Bronchial epithelial cell (primary cell): ENCODE measurements around the gene PIGZ. TPM values are rescaled to one million over a fixed set of nuclear protein-coding genes. Genes with fewer than 3 reads are reported as not detected.

Source experiments
- DNase-seq: peaks from one replicate; pipeline ENCODE4 v3.0.0-alpha.2; 2010; ENCODE audit warnings: low read depth
- FAIRE-seq: peaks from 2 replicates; lab custom pipeline; 2011; peaks lifted over from hg19 to GRCh38; lab: Jason Lieb, UNC
- H3K27me3 ChIP-seq: 2 replicates; pipeline ENCODE4 v1.5.1; 2011; ENCODE audit warnings: low read length; ENCODE audit not compliant: control insufficient read depth, insufficient read depth
- H3K36me3 ChIP-seq: 2 replicates; pipeline ENCODE4 v1.5.1; 2011; ENCODE audit warnings: low read length; ENCODE audit not compliant: control insufficient read depth, insufficient read depth
- H3K4me3 ChIP-seq: 2 replicates; pipeline ENCODE4 v1.5.1; 2011; ENCODE audit warnings: mild to moderate bottlenecking, low read depth, low read length, control low read depth
- total RNA-seq: library from RNA; depleted of rRNA; stranded (reverse); fragments of >200 nt; gene quantifications from 2 replicates; pipeline ENCODE4 v1.2.1, GENCODE V29; 2014
- TF ChIP-seq, protein P1 (sequence below): IDR thresholded peaks from 2 replicates; pipeline ENCODE4 v1.5.1; 2011; ENCODE audit warnings: mild to moderate bottlenecking, moderate library complexity, low read length, control low read depth, inconsistent platforms; ENCODE audit not compliant: insufficient read depth, severe bottlenecking

The PIGZ gene
- total RNA-seq, 1 donor from 2014 or later = 1.6 TPM

DNA sequence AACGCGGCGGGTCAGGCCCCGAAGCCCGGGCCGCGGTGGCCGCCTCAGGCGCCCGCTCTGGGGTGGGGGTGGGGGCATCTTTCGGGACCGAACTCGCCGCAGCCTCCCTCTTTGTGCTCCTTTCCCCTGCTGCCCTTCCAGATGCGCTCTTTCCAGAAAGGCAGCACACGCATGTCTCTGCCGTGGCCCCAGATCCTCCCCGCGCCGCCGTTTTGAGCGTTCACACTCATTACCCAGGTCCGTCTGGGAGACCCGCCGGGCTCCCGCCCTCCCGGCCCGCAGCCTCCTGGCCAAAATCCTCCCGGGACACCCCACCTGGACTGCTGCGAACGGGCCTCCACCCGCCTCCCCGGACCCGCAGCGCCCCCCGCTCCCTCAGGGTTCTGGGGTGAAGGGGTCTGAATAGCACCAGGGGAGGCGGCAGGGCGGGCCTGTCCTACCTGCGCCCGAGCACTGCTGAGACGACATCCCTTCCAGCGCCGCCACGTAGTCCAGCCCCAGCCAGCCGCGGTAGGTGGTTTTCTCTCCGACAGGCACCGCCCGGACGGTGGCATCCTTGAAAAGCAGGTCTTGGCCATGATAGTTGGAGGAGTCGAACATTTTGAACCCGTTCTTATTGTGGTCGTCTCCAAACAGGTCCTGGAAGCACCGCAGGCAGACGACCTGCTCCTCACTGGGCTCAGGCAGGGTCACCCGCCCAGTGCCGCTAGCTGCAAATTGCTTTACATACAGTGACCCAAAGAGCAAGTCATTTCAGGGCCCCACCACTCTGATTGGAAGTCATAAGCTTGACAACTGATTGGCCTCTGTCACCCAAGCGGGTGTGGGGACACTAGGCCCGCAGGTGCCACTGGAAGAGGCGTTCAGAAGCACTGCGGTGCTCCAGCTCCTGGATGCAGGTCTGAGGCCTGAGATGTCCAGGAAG is 35.1 kb upstream of the PIGZ start:
- FAIRE-seq (no peak), DNase-seq (no peak)
- no peaks in the 10 kb centered on the region for H3K36me3 ChIP-seq
- H3K27me3 ChIP-seq = no peaks in the 10 kb centered on the region
- TF ChIP-seq, protein P1, sequence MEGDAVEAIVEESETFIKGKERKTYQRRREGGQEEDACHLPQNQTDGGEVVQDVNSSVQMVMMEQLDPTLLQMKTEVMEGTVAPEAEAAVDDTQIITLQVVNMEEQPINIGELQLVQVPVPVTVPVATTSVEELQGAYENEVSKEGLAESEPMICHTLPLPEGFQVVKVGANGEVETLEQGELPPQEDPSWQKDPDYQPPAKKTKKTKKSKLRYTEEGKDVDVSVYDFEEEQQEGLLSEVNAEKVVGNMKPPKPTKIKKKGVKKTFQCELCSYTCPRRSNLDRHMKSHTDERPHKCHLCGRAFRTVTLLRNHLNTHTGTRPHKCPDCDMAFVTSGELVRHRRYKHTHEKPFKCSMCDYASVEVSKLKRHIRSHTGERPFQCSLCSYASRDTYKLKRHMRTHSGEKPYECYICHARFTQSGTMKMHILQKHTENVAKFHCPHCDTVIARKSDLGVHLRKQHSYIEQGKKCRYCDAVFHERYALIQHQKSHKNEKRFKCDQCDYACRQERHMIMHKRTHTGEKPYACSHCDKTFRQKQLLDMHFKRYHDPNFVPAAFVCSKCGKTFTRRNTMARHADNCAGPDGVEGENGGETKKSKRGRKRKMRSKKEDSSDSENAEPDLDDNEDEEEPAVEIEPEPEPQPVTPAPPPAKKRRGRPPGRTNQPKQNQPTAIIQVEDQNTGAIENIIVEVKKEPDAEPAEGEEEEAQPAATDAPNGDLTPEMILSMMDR = no peak
- peak overlapping the region; percentile 53 for H3K4me3 ChIP-seq

DNA sequence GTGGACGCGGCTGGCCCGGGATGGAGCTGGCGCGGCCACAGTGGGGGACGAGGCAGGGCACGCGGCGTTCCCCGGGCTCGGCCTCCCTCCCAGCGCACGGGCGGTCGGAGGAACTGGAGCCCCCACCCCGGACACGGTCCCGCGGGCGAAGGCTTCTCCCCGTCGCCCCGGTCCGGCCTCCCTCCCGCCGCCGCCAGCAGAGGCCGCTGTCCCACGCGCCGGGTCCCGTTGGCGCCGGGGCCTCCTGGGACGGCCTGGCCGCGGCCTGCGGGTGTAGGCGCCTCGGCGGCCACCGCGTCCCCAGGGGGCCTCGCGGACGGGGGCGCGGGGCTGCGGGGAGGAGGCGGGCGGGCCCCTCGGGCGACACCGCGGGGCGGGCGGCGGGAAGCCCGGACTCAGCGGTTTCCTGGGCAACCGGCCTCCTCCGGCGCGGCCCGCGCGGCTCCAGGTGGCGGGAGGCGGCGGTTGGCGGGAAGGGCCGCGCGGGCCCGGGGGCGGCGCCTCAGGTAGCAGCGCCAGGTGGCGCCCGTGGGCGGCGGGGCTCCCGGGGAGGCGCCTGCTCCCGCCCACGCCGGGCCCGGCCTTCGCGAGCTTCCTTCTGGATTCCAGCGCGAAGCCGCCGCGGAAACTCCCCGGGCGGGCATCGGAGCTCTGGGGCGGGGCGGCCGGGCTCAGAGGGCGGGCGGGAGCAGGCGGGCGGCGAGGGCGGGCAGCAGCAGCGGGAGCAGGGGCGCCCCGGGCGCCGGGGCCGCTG is 34.2 kb upstream of the PIGZ start:
- no peaks in the 10 kb centered on the region for H3K36me3 ChIP-seq
- no peak for FAIRE-seq
- TF ChIP-seq, protein P1 = peak; percentile 53
- H3K27me3 ChIP-seq = no peaks in the 10 kb centered on the region
- peak overlapping the region; percentile 53 for H3K4me3 ChIP-seq
- peak; percentile 66 for DNase-seq

DNA sequence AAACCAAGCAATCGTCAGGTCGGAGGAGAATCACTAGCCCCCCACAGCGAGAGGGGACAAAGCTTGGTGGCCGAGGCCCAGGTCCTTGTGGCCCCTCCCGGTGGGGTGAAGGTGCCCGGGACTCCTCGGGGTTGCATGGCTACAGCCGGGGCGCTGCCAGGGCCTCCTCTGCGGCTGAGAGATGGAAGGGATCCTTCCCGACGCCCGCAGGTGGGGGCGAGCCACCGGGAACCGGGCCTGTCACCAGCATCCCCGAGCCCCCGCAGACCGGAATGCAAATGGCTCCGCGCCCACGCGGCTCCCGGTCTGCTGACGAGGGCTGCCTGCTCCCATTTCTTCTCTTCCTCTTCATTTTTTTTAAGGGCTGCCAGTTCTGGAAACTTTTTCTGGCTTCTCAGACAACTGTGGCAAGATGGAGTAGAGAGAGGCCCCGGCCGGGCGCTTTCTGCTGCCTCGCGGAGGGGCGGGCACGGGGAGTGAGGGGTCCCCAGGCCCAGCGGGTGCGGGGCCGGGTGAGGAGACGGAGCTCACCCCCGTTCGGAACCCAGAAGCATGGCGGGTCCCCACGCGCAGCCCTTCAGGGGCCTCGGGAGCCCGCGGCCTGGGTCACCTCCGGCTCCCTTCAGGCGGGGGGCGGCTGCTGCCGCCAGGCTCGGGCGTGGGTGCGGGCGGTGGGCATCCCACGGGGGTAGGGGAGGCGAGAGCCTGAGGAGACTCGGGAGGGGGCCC is 33.5 kb upstream of the PIGZ start:
- H3K36me3 ChIP-seq = no peaks in the 10 kb centered on the region
- H3K27me3 ChIP-seq = no peaks in the 10 kb centered on the region
- FAIRE-seq (no peak), DNase-seq (no peak)
- H3K4me3 ChIP-seq = peak overlapping the region; percentile 47
- TF ChIP-seq, protein P1 = no peak

DNA sequence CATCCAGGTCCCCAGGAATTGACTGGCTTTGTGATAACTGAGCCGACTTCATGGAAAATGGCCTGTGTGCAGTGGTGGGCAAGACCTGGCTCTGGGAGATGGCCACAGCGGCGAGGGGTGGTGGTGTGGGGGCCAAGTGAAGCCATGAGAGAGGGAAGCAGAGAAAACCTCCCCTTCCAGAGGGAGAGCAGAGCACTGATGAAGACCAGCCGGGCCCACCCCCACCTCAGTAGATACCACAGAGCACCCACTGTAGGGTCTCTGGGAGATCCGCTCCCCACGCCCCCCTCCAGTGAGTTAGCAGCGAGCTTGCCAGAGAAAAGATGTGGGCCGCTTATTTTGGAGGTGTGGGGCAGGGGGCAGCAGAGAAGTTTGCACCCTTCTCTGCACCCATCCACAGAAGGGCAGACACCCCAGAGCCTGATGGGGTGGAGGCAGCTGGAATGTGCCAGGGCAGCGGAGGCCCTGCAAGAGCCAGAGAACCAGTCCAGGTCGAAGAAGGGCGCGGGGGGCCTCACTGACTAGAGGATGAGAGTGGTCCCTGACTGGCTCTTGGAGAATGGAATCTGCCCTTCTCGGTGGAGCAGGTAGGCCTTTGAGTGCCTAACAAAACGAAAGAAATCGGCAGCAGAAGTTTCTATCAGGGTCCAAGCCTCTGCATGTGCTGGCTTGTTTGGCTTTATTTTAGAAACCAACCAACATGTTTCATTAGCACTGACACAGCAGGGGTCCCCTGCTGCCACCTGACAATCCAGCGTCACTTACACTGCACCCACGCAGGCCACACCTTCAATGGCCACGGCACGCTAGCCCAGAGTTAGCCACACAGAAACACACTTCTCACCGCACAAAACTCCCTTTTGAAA is 32.7 kb upstream of the PIGZ start:
- TF ChIP-seq, protein P1 = no peak
- Histone ChIP-seq H3K27me3 (no peaks in the 10 kb centered on the region), H3K36me3 (no peaks in the 10 kb centered on the region), H3K4me3 (peak overlapping the region; percentile 47)
- DNase-seq (no peak), FAIRE-seq (no peak)

DNA sequence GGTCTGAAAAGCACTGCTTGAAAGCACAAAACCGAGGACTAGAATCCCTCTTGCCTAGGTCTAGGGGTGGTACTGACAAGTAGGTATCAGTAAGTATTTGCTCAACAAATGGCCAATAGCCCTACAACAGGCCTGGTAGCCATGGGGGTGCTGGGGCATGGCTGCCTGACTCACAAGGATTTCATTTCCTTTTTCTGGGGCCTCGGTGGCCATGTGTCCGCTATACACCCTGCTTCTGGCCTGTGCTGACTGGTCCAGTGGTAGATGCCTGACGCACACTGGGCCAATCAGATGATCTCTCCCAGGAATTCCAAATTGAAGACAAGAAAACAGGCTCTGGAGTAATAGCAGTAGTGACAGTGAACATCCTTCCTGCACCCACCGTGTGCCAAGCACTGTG is 31.6 kb upstream of the PIGZ start:
- no peak for FAIRE-seq
- Histone ChIP-seq H3K4me3 (no peak overlapping the region), H3K36me3 (no peaks in the 10 kb centered on the region), H3K27me3 (no peaks in the 10 kb centered on the region)
- TF ChIP-seq, protein P1 = no peak
- peak; percentile 84 for DNase-seq
